Retina (tissue), 1 donor: Measurements from ENCODE around the gene EVX2.

Experiments
- DNase-seq: peaks from one replicate; pipeline ENCODE4 v3.0.0-alpha.2; 2016

EVX2 gene

DNA sequence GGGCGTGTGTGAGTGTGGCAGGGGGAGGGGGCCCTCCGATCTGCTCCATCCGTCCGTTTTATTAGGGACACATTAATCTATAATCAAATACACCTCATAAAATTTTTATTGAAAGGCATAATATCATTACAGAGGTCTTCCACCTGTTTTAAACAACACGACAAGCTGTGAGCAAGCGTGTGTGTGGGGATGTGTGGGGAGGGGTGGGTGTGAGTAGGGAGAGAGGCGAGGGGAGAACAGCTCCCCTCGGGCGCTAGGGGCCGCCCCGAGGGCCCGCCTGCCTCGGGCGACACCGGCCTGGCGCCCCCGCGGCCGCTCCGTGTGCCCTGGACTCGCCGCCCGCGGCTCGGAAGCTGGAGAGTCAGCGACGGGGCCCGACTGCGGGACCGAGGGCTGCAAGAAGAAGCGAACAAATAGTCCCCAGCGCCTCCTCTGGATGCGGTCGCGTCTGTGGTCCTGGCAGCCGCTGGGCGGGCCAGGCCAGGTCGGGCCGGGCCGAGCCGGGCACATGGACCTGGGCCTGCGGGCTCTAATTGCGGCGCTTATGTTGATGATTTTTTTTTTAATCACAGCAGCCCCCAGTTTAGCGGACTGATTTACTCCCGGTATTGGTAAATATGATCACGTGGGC lies 38.4 kb upstream of the EVX2 start:
- DNase-seq: peak; percentile 92

DNA sequence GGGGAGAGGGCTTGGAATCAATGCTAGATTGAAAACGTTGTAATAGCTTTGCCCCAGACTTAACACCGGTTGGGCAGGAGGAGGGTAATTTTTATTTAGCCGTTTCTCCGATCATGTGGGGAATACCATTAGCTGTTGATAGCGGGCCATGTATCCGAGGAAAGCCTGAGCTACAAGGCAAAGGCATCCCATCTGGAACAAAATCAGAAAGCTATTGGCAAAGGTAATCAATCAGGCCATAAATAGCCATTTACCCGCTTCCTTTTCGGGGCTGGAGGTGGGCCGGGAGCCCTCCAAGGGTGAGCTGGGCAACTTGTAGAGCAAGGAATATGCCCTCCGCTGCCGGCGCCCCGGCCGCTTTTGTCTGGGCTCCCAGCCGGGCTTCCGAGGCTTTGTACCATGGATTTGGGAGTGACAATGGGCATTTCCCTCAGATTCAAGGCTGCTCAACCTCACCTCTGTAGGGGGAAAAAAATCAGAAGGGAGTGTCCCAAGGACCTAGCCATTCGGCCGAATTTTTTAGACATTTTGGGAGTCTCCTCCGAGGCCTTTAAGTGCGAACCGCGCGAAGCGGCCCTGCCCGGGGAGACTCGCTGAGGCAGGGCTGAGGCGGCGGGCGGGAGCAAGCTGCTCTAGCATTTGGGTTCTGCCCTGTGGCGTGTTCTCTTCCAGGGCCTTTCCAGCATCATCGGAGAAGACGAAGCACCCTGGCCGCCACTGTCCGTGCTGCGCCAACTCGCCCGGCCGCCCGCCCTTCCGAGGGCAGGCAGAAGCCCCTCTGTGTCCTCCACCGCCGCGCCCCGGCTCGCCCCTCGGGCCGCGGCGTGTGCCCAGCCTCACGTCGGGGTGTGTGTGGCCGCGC lies 37.7 kb upstream of the EVX2 start:
- DNase-seq: peak; percentile 75

- no peak for DNase-seq
Measured at GRCh38 chr2:176120364-176121189, 36.8 kb upstream of the EVX2 start.

GRCh38 chr2:176118601-176119339 lies 35.0 kb upstream of the EVX2 start:
- no peak for DNase-seq

- DNase-seq: no peak
Measured at GRCh38 chr2:176117823-176118371, 34.1 kb upstream of the EVX2 start.

DNA sequence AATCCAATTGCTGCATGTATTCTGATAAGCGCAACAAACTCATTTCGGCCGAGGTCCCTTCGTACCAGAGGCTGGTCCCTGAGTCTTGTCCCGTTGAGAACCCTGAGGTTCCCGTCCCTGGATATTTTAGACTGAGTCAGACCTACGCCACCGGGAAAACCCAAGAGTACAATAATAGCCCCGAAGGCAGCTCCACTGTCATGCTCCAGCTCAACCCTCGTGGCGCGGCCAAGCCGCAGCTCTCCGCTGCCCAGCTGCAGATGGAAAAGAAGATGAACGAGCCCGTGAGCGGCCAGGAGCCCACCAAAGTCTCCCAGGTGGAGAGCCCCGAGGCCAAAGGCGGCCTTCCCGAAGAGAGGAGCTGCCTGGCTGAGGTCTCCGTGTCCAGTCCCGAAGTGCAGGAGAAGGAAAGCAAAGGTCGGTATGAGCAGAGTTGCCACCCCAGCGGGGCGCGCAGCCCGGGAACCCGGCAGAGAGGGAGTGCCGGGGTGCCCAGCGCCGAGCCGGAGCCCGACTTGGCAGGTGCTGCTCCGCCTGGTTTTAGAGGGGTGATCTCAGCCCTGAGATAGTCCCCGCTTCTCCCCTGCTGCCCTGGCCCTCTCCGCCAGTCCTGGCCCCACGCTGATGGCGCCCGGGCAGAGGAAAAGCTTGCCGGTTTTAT lies 33.5 kb upstream of the EVX2 start:
- no peak for DNase-seq

DNA sequence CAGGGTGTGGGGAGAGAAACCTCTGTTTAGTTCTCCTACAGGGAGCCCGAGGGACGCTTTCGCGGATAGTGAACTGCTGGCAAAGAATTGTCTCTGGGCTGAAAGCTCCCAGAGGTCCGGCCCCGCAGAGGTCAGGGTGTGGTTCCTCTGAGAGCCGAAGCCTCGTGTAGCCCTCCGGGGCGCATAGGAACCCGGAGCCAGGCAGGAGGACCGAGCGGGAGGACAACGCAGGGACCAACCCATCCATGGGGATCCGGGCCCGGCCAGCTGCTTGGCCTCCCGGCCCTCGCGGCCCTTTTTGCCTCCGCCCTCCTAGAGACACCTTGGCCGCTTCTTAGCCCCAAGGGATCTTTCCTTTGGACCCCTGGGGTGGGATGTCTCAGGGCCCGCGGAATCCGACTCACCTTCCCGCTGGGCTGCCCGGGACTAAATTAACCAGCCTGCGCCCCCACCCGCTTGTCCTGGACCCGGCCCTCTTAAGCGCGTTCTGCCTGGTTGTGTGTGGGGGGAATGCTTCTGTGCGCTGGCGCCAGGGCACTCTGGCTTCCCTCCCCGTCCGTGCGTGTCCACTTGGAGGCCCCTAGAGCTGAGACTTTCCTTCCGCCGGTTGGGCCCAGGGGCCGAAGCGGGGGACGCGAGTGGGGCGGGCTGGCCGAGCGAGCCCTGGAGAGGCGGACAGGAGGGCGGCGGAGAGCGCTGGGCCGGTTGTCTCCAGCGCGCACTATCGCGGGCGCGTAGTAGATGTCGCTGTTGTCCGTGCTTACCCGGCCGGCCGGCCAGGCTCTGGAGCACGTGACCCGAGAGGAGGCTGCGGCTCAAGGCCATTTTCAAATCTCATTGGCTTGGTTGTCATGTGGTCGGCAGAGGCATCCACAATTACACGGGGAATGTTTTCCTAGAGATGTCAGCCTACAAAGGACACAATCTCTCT lies 32.4 kb upstream of the EVX2 start, which contains the start of gene HOXD10:
HOXD10 (plus strand) TSS at position 896 of the 931 bp plus-strand sequence. CDS start 56 bp downstream, outside the sequence.
- peak; percentile 72 for DNase-seq

GRCh38 chr2:176114930-176115625 lies 31.3 kb upstream of the EVX2 start:
- no peak for DNase-seq

- DNase-seq: no peak
Measured at GRCh38 chr2:176114120-176114929, 30.6 kb upstream of the EVX2 start.

DNA sequence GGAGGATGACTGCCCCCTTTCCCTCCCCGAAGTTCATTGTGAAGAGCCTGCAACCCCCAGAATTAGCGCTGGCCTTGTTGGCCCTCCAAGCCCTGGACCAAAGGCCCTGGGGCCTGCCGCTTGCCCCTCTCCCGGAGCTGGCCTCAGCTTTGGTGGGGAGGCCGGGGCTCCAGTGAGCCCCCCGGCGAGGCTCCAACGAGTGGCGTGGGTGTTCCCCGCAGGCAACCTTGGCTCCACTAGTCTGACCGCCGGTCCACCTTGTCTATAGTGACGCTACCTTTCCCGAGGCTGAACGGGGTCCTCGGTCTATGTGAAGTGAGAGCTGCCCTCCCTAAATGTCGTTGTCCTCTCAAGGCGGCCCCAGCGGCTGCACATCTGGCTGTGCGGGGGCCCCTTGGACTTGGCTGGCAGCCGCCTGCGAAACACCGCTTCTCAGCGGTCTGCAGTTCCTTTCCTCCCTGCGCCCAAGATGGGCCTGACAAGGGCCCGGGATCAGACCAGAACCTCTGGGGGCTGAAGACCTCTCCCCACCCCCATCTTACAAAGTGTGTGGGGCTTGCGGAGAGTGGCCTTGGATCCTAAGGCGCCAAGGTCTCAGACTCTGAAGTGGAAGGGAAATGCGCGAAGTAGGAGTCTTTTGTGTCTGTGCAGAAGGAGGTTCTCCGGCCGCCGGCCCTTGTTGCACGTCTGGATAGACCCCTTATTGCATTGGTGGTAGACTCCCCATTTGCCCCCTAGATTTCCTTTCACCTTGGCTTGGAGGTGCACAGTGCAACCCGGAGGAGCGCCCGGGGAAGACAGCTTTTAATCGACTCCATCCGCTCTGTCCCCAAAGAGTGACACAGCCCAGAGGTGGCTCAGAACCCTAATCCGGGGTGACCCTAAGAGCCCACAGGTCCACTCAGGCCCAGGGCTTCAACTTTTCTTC lies 28.9 kb upstream of the EVX2 start:
- no peak for DNase-seq

DNA sequence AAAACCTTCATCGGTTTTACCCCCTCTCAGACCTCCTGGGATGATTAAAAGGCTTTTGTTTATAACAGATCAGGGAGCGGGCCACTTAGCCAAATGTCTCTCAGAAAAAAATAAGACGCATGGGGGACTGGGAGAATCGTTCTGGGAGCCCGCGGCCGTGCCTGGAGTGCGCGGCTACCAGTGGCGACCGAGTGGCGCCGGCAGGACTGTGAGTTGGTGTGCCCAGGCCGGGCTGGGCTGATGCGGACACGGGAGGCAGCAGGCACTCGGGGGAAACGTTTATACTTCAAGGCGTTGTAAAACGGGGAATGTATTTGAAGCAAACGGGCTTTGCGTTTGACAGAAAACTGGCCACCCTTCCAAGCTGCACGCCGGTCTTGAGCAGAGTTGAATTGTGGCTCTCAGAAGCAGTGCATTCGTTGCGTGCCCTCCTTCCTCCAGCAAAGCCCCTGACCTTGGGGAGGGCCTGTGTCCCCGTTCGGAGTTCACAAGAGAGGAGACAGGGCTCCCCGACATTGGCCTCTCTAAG lies 28.1 kb upstream of the EVX2 start:
- no peak for DNase-seq

- DNase-seq: peak; percentile 88
Measured at GRCh38 chr2:176111309-176111663, 27.5 kb upstream of the EVX2 start.

DNA sequence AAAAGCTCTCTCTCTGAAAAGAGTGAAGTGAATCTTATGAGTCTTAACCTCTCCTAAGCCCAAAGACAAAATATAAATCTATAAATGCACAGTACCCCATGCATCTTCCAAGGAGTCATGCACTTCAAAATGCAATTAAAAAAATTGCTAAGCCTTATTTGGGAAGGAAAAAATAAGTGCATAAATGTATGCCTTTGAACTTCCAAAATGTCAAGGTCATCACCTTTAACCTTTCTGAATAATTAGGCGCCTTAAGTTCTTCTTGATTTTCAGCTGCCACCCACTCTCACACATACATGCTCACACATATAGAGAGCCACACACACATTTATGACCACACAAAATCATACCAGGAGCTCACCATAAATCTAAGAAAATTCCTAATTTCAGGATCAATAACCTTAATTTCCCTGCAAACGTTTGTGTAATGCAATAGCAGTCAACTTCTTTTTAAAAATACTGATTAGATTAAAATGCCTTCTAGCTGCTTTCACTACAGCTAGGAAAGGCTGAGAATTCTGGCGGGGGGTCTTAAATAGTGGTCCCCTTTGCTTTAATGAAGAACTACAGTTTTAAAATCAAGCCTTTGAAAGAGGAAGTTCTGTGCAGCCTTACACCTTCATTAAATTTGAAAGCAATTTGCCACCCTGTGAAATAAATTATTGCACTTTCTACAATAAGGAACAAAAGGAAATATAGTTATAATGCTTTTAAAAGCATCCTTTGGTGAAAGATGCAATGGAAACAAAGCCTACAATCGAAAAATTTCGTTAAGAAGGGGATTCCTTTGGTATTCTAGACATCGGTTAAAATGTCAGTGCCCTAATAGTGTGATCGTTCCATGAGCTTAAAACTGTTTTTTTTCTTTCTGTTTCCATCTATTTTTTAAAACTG lies 26.9 kb upstream of the EVX2 start:
- no peak for DNase-seq

DNA sequence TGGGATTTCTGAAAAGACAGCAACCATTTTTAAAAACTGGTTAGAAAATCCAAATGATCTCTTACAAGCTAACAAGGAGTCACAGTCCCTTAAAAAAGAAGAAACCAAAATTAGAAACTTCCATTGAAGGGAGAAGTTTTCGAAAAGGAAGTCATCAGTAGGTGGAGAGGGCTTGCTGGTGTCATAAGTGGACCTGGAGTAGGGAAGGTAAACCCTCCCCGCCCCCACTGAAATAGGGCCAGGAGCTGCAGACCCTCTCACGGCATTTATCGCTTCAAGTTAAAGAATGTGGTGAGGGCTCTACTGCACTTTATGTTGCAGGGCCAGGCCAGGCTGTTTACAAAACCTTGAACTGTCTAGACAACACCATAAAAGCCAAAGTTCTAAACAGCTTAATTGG lies 26.2 kb upstream of the EVX2 start:
- DNase-seq: no peak

DNA sequence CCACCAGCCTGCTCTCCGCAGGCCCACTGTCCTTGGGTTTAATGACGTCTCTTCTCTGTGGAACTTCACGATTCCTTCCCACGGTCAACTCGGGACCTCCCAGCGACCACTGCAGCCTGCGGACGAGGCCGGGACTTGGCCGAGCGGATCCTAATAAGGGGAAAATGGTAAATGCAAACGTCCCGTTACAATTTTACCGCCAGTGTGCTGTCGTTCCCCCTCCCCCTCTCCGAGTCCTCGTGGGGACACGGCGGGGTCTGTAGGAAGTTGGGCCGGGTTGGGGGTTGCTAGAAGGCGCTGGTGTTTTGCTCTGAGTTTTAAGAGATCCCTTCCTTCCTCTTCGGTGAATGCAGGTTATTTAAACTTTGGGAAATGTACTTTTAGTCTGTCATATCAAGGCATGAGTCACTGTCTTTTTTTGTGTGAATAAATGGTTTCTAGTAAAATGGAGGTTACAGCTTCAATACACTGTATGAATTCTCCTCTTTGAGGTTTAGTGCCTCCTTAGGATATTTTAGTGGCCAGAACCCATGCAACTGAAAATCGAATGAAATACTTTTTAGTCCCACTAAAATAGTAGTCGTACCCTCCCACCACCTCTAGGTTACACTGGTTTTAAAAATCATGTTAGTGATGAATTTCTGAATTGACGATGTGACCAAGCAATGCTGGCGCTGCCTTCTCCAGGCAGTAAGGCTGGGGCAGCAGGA lies 25.6 kb upstream of the EVX2 start:
- DNase-seq: no peak

GRCh38 chr2:176107731-176108181 lies 24.0 kb upstream of the EVX2 start:
- DNase-seq: no peak
